B cell (primary cell): ENCODE results near the gene NUS1. TPM values are rescaled to one million over a fixed set of nuclear protein-coding genes. Genes with fewer than 3 reads are reported as not detected.
"Not testable (repeated sequence)": the region's sequence is repeated elsewhere in the genome, so short reads cannot be mapped to it uniquely, and the experiment has no call there.

Experiments
- ATAC-seq: fragments of 200-7000 bp; cut with Tn5 transposase; one replicate; pipeline ENCODE4 v1.10.0; 2021; ENCODE audit warnings: low read depth, mild to moderate bottlenecking, moderate number of reproducible peaks, moderate library complexity
- CTCF ChIA-PET: fragments of 350-600 bp; sonication (Branson Sonifier 250); formaldehyde crosslinking; loops from one replicate; lab custom pipeline; 2021; ENCODE audit warnings: antibody characterized with exemption, inconsistent platforms; lab: Charles Lee
- POLR2A ChIA-PET: fragments of 350-600 bp; sonication (Branson Sonifier 250); formaldehyde crosslinking; loops from one replicate; lab custom pipeline; 2021; ENCODE audit warnings: antibody characterized with exemption; lab: Charles Lee
- DNase-seq: peaks from one replicate; pipeline ENCODE4 v3.0.0; 2013
- H2AFZ ChIP-seq: 2 replicates; pipeline ENCODE4 v1.6.1; 2012; ENCODE audit warnings: mild to moderate bottlenecking, low read depth, low read length; ENCODE audit not compliant: insufficient read depth, poor library complexity, severe bottlenecking
- H3K27ac ChIP-seq, 2 donors: 1 replicate in 1 of 2; 2 replicates in 1 of 2; pipeline ENCODE4 v1.5.1; 2012 to 2013; ENCODE audit warnings: low read length in 2 of 2, mild to moderate bottlenecking in 2 of 2, moderate library complexity in 1 of 2
- H3K27me3 ChIP-seq, 4 experiments: fragments of 200-600 bp in 1 of 4; sonication (generic) in 1 of 4; replicated peaks in 1 of 4; 1 replicate in 2 of 4; 2 replicates in 2 of 4; pipeline versions ENCODE4 v1.6.1 to v1.7.0; 2013 to 2016; ENCODE audit warnings: low read length in 3 of 4, mild to moderate bottlenecking in 2 of 4, mixed read lengths in 1 of 4, moderate library complexity in 1 of 4; ENCODE audit not compliant: insufficient read depth in 4 of 4, control insufficient read depth in 3 of 4; ENCODE audit errors: control extremely low read depth in 1 of 4
- H3K36me3 ChIP-seq, 2 experiments: replicated peaks in 1 of 2; 1 replicate in 1 of 2; 2 replicates in 1 of 2; pipeline versions ENCODE4 v1.6.1 to v1.7.1; 2013; ENCODE audit warnings: low read length in 1 of 2; ENCODE audit not compliant: insufficient read depth in 2 of 2, control insufficient read depth in 1 of 2; ENCODE audit errors: control extremely low read depth in 1 of 2, extremely low read depth in 1 of 2
- H3K4me1 ChIP-seq, 2 donors: fragments of 200-600 bp in 1 of 2; sonication (generic) in 1 of 2; 1 replicate in 1 of 2; 2 replicates in 1 of 2; pipeline versions ENCODE4 v1.5.1 to v1.6.1; 2013 to 2017; ENCODE audit warnings: low read length in 2 of 2; ENCODE audit not compliant: control insufficient read depth in 2 of 2, insufficient read depth in 2 of 2
- H3K4me2 ChIP-seq: replicated peaks from 2 replicates; pipeline ENCODE3; 2012; ENCODE audit warnings: mild to moderate bottlenecking, low read depth, low read length; ENCODE audit not compliant: poor library complexity, severe bottlenecking
- H3K4me3 ChIP-seq, 5 experiments: fragments of 200-600 bp in 1 of 5; sonication (generic) in 1 of 5; 1 replicate in 3 of 5; 2 replicates in 2 of 5; pipeline versions ENCODE4 v1.5.1 to v1.7.0; 2011 to 2016; ENCODE audit warnings: low read length in 4 of 5, mild to moderate bottlenecking in 4 of 5, low read depth in 2 of 5, control low read depth in 1 of 5, moderate library complexity in 1 of 5; ENCODE audit not compliant: insufficient read depth in 1 of 5; ENCODE audit errors: control extremely low read depth in 1 of 5, extremely low read depth in 1 of 5
- H3K79me2 ChIP-seq: fragments of 200-600 bp; sonication (generic); one replicate; pipeline ENCODE4 v1.6.0; 2016; ENCODE audit warnings: low read length; ENCODE audit not compliant: control insufficient read depth, insufficient read depth
- H3K9ac ChIP-seq: fragments of 200-600 bp; sonication (generic); 2 replicates; pipeline ENCODE4 v1.6.1; 2017; ENCODE audit warnings: mild to moderate bottlenecking, low read length, moderate library complexity
- H3K9me3 ChIP-seq, 3 donors: one replicate each; pipeline versions ENCODE4 v1.6.1 to v1.7.1; 2013; ENCODE audit warnings: low read length in 2 of 3; ENCODE audit not compliant: control insufficient read depth in 2 of 3, insufficient read depth in 1 of 3; ENCODE audit errors: control extremely low read depth in 1 of 3
- H4K20me1 ChIP-seq: 2 replicates; pipeline ENCODE4 v1.6.0; 2012; ENCODE audit warnings: mild to moderate bottlenecking, low read length; ENCODE audit not compliant: insufficient read depth, control insufficient read depth, poor library complexity, severe bottlenecking
- H3K27ac Mint-ChIP-seq: one replicate; pipeline ENCODE4 v1.8.0; 2021; ENCODE audit warnings: mixed read lengths
- H3K27me3 Mint-ChIP-seq: one replicate; pipeline ENCODE4 v1.8.0; 2021; ENCODE audit warnings: mixed read lengths
- H3K4me1 Mint-ChIP-seq: one replicate; pipeline ENCODE4 v1.8.0; 2021; ENCODE audit warnings: mixed read lengths
- H3K4me3 Mint-ChIP-seq: one replicate; pipeline ENCODE4 v1.8.0; 2021; ENCODE audit warnings: mixed read lengths
- H3K9me3 Mint-ChIP-seq: one replicate; pipeline ENCODE4 v1.8.0; 2022; ENCODE audit warnings: mixed read lengths; ENCODE audit not compliant: insufficient read depth
- CTCF ChIP-seq: fragments of 200-600 bp; IDR thresholded peaks from one replicate; pipeline ENCODE4 v1.8.0; 2022; ENCODE audit warnings: antibody characterized with exemption, mild to moderate bottlenecking
- EZH2 ChIP-seq: IDR thresholded peaks from 2 replicates; pipeline ENCODE4 v1.6.1; 2012; ENCODE audit warnings: borderline replicate concordance, low read depth, mild to moderate bottlenecking, moderate library complexity, low read length; ENCODE audit not compliant: insufficient read depth, poor library complexity, severe bottlenecking
- WGBS: methylation state at CpG from one replicate; pipeline ENCODE4 v1.1.5; 2013; ENCODE audit warnings: missing lambda C conversion rate; ENCODE audit not compliant: insufficient coverage; 5-methylcytosine and 5-hydroxymethylcytosine counted together
- intact Hi-C: fragments of 100-400 bp; cut with micrococcal nuclease; formaldehyde crosslinking; loops from one replicate; pipeline ENCODE4 v1.10.0; 2022
- polyA plus RNA-seq: library from polyadenylated mRNA; depleted of rRNA; stranded (reverse); fragments of >200 nt; gene quantifications from 2 replicates; pipeline ENCODE4 v1.2.3, GENCODE V29; 2012
- total RNA-seq, 2 donors: library from RNA; stranded (reverse); fragments of 120-200 nt in 1 of 2; gene quantifications; 1 replicate in 1 of 2; 2 replicates in 1 of 2; pipeline versions ENCODE4 v1.2.3 to v1.2.4, GENCODE V29; 2013 to 2022

Gene NUS1
- total and polyA plus RNA-seq, 2 donors (not counting 1 experiment from before 2014, with no cell fraction given) = 6.2 to 22.1 TPM

DNA sequence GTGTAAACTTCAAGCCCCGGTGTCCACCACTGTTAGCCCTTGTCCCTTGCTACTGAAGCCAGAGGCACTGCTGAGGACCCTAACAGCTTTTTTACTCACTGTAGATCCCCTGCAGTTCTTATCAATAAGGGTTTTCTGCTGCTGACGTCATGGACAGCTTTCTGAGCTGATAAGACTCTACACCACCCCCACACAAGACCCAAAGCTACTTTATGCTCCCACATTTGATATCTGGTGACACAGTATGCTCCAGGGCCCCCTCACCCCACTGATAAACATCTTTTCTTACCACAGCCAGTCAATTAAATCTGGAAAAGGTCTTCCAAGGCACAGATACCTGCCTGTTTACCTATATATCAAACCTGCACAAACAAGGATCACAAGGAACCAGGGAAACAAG, 65.3 kb downstream of the NUS1 start:
- Histone ChIP-seq H3K27ac (no peak overlapping the region), H3K36me3 (no peaks in the 10 kb centered on the region), H3K4me1 (no peaks in the 10 kb centered on the region), H2AFZ (no peak overlapping the region), H3K4me2 (no peak overlapping the region), H4K20me1 (no peaks in the 10 kb centered on the region), H3K27me3 (no peaks in the 10 kb centered on the region), H3K9me3 (peaks cover 0 to 9% (median 0%) of the 10 kb centered on the region in 3 donors), H3K9ac (no peak overlapping the region), H3K79me2 (no peaks in the 10 kb centered on the region), H3K4me3 (no peak overlapping the region)
- DNase-seq (no peak), ATAC-seq (no peak)
- H3K9me3 Mint-ChIP-seq = peaks cover 10% of the 10 kb centered on the region
- H3K27ac Mint-ChIP-seq = no peak overlapping the region
- ChIA-PET POLR2A (no interaction called here), CTCF (no interaction called here)
- H3K4me3 Mint-ChIP-seq = no peak overlapping the region
- intact Hi-C loops = no loop called here
- no peak for TF ChIP-seq CTCF
- TF ChIP-seq EZH2 = no peak
- H3K27me3 Mint-ChIP-seq = peaks cover 9% of the 10 kb centered on the region
- H3K4me1 Mint-ChIP-seq = no peaks in the 10 kb centered on the region
- 63% methylated on average over 2 of the region's 2 CpGs for WGBS

- H3K79me2 ChIP-seq, POLR2A ChIA-PET, H3K4me1 ChIP-seq, intact Hi-C loops, H3K36me3 ChIP-seq, H3K9ac ChIP-seq, H3K27me3 ChIP-seq, H3K4me1 Mint-ChIP-seq, H3K27ac Mint-ChIP-seq, H3K27ac ChIP-seq, H4K20me1 ChIP-seq, H3K4me3 Mint-ChIP-seq, H2AFZ ChIP-seq, H3K9me3 Mint-ChIP-seq, H3K4me3 ChIP-seq, H3K27me3 Mint-ChIP-seq, CTCF ChIA-PET, ATAC-seq, H3K4me2 ChIP-seq, DNase-seq: not testable (repeated sequence)
- H3K9me3 ChIP-seq = peaks cover 0 to 11% (median 4%) of the 10 kb centered on the region in 3 donors
- 97% methylated on average over 24 of the region's 25 CpGs for WGBS
These were observed 75.4 kb downstream of the NUS1 start for GRCh38 chr6:117750675-117751074.

Other genes with a start within 250 kb of the NUS1 start
- not detected in 2 replicates for gene ROS1, start 249.5 kb upstream of the NUS1 start, total RNA-seq
- not detected in 2 replicates for gene ROS1, start 249.5 kb upstream of the NUS1 start, polyA plus RNA-seq
- gene DCBLD1, start 192.8 kb upstream of the NUS1 start, total RNA-seq = 0.37 and 1.2 TPM in 2 replicates
- gene DCBLD1, start 192.8 kb upstream of the NUS1 start, polyA plus RNA-seq = 0.20 and 0.21 TPM in 2 replicates
- 25.0 and 26.7 TPM in 2 replicates for gene GOPC, start 73.0 kb upstream of the NUS1 start, total RNA-seq
- 8.9 and 14.6 TPM in 2 replicates for gene GOPC, start 73.0 kb upstream of the NUS1 start, polyA plus RNA-seq
- not detected in 2 replicates for gene SLC35F1, start 231.8 kb downstream of the NUS1 start, total RNA-seq
- gene SLC35F1, start 231.8 kb downstream of the NUS1 start, polyA plus RNA-seq = not detected in 2 replicates